ENCODE measurements around the gene ZNF302. TPM values are rescaled to one million over a fixed set of nuclear protein-coding genes. Genes with fewer than 3 reads are reported as not detected.
A peak's percentile ranks its signal among the peaks of the same experiment; 100 is the strongest.
"Not testable (repeated sequence)": the region's sequence is repeated elsewhere in the genome, so short reads cannot be mapped to it uniquely, and the experiment has no call there.

Gene ZNF302
- polyA plus RNA-seq, 12 donors = 36.5 to 1,194 (median 61.1) TPM

DNA sequence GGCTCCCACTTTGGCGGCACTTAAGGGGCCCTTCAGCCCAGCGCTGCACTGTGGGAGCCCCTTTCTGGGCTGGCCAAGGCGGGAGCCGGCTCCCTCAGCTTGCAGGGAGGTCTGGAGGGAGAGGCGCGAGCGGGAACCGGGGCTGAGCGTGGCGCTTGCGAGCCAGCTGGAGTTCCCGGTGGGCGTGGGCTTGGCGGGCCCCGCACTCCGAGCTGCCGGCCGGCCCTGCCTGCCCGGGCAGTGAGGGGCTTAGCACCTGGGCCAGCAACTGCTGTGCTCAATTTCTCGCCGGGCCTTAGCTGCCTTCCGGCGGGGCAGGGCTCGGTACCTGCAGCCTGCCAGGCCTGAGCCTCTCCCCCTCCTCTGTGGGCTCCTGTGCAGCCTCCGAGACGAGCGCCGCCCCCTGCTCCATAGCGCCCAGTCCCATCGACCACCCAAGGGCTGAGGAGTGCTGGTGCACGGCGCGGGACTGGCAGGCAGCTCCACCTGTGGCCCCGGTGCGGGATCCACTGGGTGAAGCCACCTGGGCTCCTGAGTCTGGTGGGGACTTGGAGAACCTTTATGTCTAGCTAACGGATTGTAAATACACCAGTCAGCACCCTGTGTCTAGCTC, 9.3 kb upstream of the ZNF302 start:
- DNase-seq = not testable (repeated sequence)

DNA sequence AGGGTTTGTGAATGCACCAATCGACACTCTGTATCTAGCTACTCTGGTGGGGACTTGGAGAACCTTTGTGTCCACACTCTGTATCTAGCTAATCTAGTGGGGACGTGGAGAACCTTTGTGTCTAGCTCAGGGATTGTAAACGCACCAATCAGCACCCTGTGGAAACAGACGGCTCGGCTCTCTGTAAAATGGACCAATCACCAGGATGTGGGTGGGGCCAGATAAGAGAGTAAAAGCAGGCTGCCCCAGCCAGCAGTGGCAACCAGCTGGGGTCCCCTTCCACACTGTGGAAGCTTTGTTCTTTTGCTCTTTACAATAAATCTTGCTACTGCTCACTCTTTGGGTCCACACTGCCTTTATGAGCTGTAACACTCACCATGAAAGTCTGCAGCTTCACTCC, 8.8 kb upstream of the ZNF302 start:
- DNase-seq = not testable (repeated sequence)

DNA sequence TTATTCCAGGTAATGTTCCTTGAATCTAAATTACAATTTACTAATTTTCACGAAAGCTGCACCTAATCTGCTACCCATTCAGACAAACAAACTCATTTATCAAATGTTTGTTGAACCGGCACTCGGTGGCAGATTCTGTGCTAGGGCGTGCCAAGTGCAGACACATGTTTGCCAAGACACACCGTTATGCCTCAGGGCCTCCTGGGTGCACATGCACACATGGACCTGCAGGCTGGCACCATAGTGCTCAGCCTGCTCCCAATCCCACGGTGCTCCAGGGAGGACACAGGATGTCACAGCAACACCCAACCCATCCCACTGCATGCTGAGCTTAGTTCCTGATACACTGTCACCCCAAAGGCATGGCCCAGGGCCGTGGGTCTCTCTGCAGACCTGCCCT, 8.2 kb upstream of the ZNF302 start:
- no peak for DNase-seq

DNA sequence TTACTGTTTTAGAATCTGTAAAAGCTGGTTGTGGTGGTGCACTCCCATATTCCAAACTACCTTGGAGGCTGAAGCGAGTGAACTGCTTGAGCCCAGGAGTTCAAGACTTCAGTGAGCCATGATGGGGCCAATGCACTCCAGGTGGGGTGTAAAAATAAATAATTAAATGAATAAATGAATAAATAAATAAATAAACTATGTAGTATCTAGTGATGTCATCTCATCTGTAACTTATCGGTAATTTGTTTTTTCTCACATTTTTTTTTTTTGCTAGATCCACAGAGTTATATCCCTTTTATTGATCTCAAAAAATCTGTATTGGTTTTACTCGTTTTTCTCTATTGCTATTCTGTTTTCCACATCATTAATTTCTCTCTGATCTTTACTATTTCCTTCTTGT, 5.5 kb upstream of the ZNF302 start:
- no peak for DNase-seq

DNA sequence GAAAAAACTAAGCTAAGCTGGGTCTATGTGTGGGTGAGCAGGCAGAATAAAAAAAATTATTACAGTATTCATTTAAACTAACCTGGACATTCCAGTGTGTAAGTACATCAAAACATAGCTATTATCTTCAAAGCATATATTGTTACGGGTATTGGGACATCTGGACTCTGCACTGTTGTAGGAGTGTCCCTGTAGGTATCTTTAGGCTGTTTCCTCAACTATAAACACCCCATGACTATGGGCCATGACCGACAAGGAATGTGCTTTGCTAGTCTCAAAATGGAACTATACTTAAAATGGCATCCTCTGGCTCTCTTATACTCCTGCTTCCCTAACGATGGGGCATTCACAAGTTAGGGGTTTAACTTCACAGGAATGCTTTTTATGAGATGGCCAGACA, 3.9 kb upstream of the ZNF302 start:
- DNase-seq = no peak

DNA sequence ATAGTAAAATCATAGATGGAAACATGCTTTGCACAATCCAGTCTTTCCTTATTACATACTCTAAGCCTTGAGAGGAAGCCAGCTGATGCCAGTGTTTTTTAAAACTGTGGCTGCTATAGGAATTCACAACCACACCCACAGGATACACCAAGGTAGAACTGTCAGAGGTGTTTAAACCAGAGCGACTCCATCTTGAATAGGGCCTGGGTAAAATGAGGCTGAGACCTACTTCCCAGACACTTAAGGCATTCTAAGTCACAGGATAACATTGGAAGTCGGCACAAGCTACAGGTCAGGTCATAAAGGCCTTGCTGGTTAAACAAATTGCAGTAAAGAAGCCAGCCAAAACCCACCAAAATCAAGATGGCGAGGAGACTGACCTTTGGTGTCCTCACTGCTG, 2.2 kb upstream of the ZNF302 start:
- DNase-seq = no peak

DNA sequence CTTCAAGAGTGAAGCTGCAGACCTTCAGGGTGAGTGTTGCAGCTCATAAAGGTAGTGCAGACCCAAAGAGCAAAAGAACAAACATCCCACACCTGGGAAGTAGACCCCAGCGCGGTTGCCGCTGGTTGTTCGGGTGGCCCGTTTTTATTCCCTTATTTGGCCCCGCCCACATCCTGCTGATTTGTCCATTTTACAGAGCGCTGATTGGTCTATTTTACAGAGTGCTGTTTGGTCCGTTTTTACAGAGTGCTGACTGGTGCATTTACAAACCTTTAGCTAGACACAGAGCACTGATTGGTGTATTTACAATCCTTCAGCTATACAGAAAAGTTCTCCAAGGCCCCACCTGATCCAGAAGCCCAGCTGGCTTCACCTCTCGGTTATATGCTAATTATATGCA, 1.6 kb upstream of the ZNF302 start:
- no peak for DNase-seq

DNA sequence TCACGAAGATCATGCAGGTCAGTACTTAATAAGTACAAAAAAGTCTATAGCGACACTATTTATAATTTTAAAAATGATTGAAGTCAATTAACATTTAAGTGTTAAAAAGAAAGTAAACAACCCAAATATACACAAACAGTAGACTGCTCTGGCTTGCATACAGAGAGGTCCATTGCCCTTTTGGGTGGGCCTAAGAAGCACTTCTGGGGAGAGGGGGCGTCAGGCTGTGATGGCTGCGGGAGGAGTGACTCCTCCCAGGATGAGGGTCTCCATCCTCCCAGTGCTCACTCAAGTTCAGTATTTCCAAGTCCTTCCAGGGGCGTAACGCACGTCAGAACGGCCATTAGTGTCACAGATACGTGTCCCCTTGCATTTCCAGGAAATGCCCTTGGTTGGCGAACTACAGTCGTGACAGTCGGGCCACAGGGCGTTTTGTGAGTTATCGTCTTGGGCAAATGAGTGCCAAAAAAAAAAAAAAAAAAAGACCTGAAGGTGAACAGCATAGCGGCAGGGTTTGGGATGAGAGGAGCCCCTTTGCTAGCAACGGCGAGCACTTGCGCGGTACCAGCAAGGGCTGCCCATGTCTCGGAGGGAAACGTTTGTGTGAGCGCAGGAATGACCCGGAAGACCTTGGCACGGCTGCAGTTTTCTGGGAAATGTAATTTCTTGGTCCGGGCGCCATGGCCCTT, 637 bp upstream of the ZNF302 start, which contains the start of gene SCGB2B2:
TSS of gene SCGB2B2 (minus strand) at position 463 of the 689 bp plus-strand sequence. CDS start 82,596 bp downstream, outside the sequence.
- DNase-seq = no peak

DNA sequence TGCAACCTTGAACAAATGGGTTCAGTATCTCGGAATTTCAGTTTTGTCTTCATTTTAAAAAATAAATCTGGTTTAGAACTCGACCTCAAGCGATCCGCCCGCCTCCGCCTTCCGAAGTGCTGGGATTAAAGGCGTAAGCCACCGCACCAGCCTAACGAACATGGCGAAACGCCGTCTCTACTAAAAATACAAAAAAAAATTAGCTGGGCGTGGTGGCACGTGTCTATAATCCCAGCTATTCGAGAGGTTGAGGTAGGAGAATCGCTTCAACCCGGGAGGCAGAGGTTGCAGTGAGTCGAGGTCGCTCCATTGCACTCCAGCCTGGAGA, 571 bp downstream of the ZNF302 start:
- no peak for DNase-seq

DNA sequence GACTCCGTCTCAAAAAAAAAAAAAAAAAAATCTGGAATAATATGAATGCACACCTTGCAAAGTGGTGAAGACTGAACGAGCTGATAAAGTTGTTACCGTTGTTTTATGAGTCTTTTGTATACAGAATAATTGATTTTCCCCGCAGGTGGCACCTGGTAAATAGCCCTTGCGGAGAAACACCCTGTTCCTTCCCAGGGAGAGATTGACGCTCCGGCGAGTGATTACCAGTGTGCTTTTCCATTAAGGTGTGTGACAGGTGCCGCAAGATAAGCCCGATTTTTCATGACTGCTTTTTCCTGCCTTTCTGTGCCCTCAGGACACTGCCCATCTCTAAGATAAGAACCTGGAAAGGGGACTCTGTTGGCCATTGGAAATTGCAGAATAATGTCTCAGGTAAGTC, 943 bp downstream of the ZNF302 start:
- no peak for DNase-seq

DNA sequence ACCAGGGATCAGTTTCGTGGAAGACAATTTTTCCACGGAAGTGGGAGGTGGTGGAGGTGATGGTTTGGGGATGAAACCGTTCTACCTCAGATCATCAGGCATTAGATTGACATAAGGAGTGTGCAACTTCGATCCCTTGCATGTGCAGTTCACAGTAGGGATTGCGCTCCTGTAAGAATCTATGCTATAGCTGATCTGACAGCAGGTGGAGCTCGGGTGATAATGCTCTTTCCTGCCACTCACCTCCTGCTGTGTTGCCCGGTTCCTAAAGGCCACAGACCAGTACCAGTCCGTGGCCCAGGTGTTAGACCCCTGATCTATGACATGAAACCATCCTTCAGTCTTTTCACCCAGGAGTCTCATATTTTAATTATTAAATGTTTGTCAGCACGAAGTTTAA, 4.0 kb downstream of the ZNF302 start:
- no peak for DNase-seq

DNA sequence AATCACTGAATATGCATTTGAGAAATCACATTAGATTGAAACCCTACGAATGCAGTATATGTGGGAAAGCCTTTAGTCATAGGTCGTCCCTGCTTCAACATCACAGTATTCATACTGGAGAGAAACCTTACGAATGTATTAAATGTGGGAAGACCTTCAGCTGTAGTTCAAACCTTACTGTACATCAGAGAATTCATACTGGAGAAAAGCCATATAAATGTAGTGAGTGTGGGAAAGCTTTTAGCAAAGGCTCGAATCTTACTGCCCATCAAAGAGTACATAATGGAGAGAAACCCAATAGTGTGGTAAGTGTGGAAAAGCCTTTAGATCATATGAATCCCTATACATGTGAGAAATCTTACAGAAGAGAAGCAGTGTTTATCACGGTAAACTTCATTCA, 7.8 kb downstream of the ZNF302 start:
- not testable (repeated sequence) for DNase-seq

DNA sequence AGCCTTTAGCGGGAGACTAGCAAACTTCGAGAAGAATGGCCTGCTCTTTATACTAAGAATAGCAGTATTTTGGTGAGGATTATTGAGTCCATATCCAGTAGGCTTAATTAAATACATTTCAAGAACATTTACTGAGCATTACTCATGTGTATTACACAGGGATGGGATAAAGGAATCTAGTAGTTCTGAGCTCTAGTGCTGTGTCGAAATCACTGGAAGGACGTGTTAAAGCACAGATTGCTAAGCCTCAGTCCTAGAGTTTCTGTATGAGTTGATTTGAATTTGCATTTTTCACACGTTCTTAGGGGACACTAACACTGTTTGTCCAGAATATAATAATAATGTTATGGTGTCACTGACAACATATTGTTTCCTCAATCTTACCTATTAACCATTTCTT, 9.0 kb downstream of the ZNF302 start:
- no peak for DNase-seq

DNA sequence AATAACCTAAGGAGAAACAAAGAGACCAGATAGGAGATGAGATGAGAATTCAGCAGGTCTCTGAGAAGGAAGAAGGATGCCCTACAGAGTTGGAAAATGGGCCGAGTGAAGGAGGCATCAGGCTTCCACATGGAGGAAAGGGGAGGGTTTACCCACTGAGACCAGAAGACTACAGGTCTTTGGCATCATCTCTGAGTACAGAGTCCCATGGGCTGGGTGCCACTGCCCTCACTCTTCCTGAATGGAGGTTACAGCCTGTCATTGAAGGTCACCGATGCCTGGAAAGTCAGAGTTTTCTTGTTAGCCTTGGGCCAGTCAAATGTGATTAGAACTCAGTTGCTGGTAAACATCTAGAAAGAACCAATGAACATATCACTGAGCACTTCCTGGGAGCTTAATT, 9.9 kb downstream of the ZNF302 start:
- no peak for DNase-seq

DNA sequence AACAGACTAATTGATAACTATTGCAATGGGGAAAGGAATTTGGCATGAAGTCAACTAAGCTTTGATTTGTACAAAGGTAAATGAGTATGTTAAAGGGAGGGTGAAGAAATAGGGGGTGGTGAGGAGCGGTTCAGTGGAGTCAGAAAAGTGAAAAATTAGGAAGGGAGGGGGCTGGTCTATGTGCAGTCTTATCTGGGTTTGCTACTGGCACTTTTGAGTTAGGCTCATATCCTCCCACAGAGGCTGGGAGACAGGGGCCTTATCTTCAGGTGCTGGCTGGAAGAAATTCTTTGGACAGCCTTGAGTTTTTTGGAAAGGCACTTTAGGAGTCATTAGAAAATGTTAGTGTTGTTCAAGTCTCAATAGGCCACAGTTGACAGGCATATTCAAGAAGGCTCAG, 11.1 kb downstream of the ZNF302 start:
- no peak for DNase-seq

DNA sequence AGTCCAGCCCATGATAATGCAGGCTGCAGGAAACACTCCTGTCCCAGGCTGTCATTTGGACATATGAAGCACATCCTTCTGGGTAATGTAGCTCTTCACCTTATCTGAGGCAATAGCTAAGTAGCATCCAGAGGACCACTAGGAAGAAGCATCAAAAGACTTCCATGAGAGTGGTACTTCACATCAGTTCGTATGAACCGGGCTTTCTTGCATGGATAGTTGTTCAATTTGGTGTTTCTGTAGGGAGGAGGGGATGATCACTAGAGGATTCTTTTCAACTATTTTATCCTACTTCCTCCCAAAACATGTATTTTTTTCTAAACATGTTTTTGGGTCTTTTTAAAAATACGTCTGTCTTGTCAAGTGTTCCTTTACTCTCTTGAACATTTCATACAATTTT, 12.9 kb downstream of the ZNF302 start:
- DNase-seq = no peak

DNA sequence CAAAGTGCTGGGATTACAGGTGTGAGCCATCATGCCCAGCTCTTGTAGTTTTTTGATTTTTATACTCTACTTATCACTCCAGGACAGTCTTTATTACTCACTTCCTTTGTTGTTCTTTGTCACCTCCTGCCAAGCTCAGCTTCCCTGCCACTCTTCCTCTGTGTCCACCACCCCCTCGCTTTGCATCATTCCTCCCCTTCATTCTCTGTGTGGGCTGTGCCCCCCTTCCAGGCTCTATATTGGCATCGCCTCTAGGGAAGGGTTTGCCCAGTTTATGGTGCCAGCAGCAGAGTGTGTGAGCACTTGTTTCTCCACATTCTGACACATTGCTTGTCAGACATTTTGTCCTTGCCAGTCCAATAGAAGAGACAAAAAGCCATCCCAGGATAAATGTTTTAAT, 15.1 kb downstream of the ZNF302 start:
- no peak for DNase-seq

DNA sequence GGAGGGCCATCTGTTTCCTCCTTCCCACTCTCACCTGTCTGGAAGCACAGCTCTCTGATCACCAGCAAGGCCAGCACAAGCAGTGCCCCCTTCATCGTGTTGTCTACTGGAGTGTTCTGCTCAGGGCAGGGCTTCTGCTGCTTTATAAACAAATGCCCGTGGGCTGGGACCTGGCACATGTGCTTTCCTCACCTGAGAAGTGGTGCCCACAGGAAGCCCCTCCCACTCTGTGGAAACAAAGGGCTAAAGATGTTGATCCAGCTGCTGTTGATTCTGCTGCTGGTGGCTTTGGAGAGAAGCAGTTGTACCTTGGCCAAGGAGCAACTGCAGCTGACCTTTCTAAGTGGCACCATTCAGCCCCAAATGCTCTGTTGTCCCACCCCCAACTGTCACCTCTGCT, 30.2 kb downstream of the ZNF302 start:
- DNase-seq = no peak

DNA sequence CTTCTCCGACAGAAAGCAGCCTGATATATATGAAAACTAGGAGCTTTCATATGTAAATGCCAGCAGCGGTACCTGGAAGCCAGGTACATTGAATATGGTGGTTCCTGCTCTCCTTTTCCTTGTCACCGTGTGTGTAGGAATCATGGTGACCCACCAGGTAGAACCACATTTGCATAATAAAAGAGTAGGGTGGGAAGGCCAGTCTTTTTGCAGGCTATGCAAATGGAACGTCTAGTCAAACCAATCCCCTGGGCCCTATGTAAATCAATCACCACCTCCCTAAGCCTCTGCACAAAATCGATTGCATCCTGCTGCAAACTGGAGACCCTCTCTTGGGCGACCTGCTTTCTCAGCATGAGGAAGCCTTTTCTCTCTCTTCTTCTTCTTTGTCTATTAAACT, 34.4 kb downstream of the ZNF302 start:
- DNase-seq = no peak

DNA sequence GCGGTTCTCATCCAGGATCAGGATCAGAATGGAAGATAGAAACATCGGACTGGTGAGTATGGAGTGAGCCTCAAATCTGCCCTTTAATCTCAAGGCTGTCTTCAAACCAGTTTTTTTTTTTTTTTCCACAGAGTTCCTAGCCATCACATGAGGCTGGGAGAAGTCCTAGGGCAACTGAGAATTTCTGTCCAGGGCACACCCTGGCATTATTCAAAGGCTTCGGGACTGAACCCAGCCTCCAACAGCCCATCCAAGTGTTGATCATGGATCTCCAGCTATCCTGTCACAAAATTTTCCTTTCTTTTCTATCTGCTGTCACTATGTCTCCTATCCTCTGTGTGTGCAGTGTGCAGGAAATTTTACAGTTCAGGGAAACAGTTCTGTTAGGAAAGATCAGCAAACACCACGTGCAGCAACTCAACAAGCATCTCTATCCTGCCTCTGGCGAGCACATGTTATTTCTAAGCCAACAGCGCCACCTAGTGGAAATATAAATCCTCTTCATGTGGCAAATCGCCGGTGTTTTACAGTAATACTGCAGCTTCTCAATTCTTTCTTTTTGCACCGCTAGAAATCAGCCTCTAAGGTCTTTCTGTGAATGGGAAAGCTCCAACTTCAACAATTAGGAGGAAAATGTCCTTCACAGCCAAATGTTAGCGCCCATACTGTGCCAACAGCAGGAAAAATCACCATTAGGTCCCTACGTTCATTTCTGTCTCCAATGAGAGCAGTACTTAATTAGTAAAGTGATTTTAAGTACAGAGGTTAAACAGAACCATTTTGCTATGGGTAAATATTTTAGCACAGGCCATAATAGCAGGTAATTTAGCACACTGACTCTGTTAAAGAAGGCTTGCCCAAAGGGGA, 35.1 kb downstream of the ZNF302 start:
- peak; percentile 58 for DNase-seq

DNA sequence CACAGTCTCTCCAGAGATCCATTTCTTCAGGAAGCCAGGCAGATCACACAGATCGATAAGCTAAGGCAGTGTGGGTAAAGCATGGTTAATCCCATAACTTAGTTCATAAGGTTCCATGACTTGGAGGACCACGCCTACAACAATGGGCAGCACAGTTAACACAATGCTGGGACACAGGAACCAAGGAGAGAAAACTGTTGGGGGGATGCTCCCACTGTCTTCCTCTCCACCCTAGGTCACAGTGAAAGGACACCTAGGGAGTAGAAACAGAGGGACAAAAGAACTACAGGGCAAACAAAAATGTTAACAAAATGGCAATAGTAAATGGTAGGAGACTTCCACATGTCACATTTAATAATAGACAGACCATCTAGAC, 35.8 kb downstream of the ZNF302 start:
- DNase-seq = no peak

DNA sequence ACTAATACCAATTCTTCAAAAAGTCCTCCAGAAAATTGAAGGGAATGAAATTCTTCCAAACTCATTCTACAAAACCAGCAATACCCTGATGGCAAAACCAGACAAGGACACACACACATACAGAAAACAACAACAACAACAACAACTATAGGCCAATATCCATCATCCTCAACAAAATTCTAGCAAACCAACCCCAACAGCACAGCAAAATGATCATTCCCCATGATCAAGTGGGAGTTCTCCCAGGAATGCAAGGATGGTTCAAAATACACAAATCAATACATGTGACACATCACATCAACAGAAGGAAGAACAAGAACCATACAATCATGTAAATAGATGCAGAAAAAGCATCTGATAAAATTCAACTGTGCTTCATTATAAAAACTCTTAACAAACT, 37.9 kb downstream of the ZNF302 start:
- DNase-seq = no peak

DNA sequence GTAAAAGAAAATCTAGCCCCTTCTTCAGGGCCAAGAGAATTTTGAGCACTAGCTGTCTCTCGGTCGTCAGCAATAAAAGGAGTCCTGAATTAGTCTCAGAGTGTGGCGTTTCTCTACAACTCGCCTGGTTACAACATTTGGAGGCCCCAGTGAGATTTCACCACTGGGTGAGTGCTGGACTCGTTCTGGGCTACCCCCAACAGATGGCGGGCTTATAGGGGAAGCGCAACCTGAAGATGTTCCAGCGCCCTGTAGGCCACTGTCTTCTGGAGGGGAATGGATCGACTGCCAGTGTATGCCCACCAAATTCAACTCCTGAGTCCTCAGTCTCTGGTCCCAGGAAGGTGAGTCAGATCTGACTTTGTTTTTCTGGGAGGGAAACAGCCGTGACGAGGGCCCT, 44.9 kb downstream of the ZNF302 start:
- no peak for DNase-seq
